Frontal cortex (tissue), 4 donors: Measurements from ENCODE around the gene NEU1. TPM values are rescaled to one million over a fixed set of nuclear protein-coding genes. Genes with fewer than 3 reads are reported as not detected.
A peak's percentile ranks its signal among the peaks of the same experiment; 100 is the strongest.
"Not testable (repeated sequence)": the region's sequence is repeated elsewhere in the genome, so short reads cannot be mapped to it uniquely, and the experiment has no call there.

Source experiments
- DNase-seq, 2 donors: peaks; one replicate each; pipeline ENCODE4 v3.0.0; 2012; ENCODE audit warnings: low spot score in 2 of 2
- FAIRE-seq: peaks from 2 replicates; lab custom pipeline; 2012; peaks lifted over from hg19 to GRCh38; lab: Jason Lieb, UNC
- small RNA-seq: library from RNA; depleted of rRNA; stranded (forward); fragments of <200 nt; gene quantifications from one replicate; pipeline ENCODE3, GENCODE V24; 2014
- total RNA-seq: library from RNA; depleted of rRNA; stranded (reverse); fragments of >200 nt; gene quantifications from one replicate; pipeline ENCODE4 v1.2.3, GENCODE V29; 2014
- donor health status: control.
- donor health status: control.
- donor health status: control.

NEU1 gene
- total RNA-seq, 1 donor from 2014 or later, result 19.6 TPM

DNA sequence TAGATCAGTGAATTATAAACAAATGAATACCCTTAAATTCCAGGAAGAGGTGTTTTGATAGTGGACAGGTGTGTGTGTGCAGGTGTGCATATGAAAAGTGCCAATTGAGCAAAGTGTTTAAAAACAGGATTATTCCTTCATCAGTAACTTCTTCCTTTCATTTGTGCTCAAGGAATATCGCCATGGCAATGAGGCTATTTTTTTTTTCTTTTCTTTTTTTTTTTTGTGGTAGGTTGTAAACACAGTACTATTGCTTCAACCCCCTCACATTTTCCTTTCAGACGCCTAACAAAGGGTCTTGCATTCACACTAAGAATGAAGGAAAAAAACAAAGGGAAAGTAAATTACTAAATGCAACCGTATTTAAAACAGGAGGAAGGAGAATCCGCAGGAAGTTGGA, 37.1 kb downstream of the NEU1 start:
- FAIRE-seq, result no peak
- DNase-seq, result no peak

DNA sequence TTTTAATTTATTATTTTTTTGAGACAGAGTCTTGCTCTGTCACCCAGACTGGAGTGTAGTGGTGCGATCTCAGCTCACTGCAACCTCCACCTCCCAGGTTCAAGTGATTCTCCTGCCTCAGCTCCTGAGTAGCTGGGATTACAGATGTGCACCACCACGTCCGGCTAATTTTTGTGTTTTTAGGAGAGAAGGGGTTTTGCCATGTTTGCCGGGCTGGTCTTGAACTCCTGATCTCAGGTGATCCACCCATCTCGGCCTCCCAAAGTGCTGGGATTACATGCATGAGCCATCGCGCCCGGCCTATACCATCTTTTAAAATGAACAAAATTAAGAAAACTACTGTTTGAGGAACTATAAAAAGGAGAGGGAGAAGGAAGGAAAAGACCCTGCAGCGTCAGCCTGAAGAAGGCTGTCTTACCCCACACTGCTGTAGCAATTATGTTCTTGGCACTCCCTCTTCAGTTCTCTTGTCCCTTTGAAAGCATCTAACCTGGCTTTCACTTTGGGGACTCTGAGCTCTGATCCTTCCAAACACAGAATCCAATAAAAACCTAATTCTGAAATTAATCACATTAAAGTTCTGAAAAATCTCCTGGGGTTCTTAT, 38.9 kb downstream of the NEU1 start:
- not testable (repeated sequence) for DNase-seq, FAIRE-seq

GRCh38 chr6:31822036-31822821, 40.4 kb downstream of the NEU1 start:
- FAIRE-seq (no peak), DNase-seq (peak in 1 of 2 donors; percentile 59)

- FAIRE-seq, result no peak
- no peak for DNase-seq
Measured at GRCh38 chr6:31821301-31822035, 41.2 kb downstream of the NEU1 start.

GRCh38 chr6:31820399-31820798, 42.2 kb downstream of the NEU1 start:
- DNase-seq, FAIRE-seq: not testable (repeated sequence)

GRCh38 chr6:31819871-31820299, 42.7 kb downstream of the NEU1 start:
- FAIRE-seq (no peak), DNase-seq (no peak)

- not testable (repeated sequence) for FAIRE-seq, DNase-seq
Measured at GRCh38 chr6:31817929-31818511, 44.6 kb downstream of the NEU1 start.

DNA sequence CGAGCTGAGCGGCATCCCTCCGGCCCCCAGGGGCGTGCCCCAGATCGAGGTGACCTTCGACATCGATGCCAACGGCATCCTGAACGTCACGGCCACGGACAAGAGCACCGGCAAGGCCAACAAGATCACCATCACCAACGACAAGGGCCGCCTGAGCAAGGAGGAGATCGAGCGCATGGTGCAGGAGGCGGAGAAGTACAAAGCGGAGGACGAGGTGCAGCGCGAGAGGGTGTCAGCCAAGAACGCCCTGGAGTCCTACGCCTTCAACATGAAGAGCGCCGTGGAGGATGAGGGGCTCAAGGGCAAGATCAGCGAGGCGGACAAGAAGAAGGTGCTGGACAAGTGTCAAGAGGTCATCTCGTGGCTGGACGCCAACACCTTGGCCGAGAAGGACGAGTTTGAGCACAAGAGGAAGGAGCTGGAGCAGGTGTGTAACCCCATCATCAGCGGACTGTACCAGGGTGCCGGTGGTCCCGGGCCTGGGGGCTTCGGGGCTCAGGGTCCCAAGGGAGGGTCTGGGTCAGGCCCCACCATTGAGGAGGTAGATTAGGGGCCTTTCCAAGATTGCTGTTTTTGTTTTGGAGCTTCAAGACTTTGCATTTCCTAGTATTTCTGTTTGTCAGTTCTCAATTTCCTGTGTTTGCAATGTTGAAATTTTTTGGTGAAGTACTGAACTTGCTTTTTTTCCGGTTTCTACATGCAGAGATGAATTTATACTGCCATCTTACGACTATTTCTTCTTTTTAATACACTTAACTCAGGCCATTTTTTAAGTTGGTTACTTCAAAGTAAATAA, 45.3 kb downstream of the NEU1 start:
- not testable (repeated sequence) for FAIRE-seq

GRCh38 chr6:31815025-31815838, 47.4 kb downstream of the NEU1 start, which contains the start of the genes HSPA1A and HSPA1L:
Gene HSPA1A, plus strand, starts transcription at chr6:31815543. Its CDS starts 214 bp downstream, at chr6:31815757.
Gene HSPA1L, minus strand, starts transcription at chr6:31815283. Its CDS starts 3,311 bp downstream, at chr6:31811972.
- FAIRE-seq, result peak; percentile 91
- peak; percentile 87 to 92 for DNase-seq

More for the DNA sequence above, 45.3 kb downstream of the NEU1 start:
- not testable (repeated sequence) for DNase-seq

- FAIRE-seq (no peak), DNase-seq (peak; percentile 82 to 84)
Measured at GRCh38 chr6:31814677-31815024, 48.0 kb downstream of the NEU1 start.

DNA sequence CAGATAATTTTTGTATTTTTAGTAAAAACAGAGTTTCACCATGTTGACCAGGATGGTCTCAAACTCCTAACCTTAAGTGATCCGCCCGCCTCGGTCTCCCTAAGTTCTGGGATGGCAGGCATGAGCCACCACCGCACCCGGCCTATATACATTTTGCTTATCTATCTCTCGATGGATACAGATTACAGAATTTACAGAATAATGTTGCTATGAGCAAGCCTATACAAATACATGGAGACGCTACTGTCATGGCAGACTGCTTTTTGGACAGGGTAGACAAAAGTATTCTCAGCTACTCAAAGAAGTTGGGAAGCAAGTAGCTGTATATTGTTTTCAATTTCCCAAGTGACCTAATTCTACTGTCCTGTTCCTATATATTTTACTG, 49.2 kb downstream of the NEU1 start:
- DNase-seq (no peak), FAIRE-seq (no peak)

- DNase-seq, result no peak
- no peak for FAIRE-seq
Measured at GRCh38 chr6:31811645-31812044, 51.0 kb downstream of the NEU1 start.

DNA sequence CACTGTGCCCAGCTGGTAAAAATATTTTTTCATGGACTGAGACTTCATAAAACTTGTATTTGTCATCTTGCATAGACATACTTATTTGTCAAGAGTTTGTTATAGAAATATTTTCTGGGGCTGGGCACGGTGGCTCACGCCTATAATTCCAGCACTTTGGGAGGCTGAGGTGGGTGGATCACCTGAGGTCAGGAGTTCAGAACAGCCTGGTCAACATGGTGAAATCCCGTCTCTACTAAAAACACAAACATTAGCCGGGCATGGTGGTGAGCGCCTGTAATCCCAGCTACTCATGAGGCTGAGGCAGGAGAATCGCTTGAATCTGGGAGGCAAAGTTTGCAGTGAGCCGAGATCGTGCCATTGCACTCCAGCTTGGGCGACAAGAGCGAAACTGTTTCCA, 54.0 kb downstream of the NEU1 start:
- not testable (repeated sequence) for FAIRE-seq, DNase-seq

Small RNAs within 50 kb of the gene (small RNA-seq; reads per million reads assigned to genes)
- gene SNORD48 (101 reads per million, percentile 98 among the genes with 10 or more reads in this experiment), gene SNORD52 (not detected)

Other genes with a start within 250 kb of the NEU1 start
- 6.9 TPM for gene AIF1, start 247.6 kb downstream of the NEU1 start, total RNA-seq
- 30.6 TPM for gene PRRC2A, start 242.1 kb downstream of the NEU1 start, total RNA-seq
- gene BAG6, start 210.2 kb downstream of the NEU1 start, total RNA-seq, result 150 TPM
- gene APOM, start 206.9 kb downstream of the NEU1 start, total RNA-seq, result 0.41 TPM
- 16.7 TPM for gene C6orf47, start 202.0 kb downstream of the NEU1 start, total RNA-seq
- gene GPANK1, start 197.8 kb downstream of the NEU1 start, total RNA-seq, result 11.4 TPM
- 66.0 TPM for gene CSNK2B, start 196.7 kb downstream of the NEU1 start, total RNA-seq
- 1.6 TPM for gene LY6G5B, start 192.8 kb downstream of the NEU1 start, total RNA-seq
- 5.3 TPM for gene LY6G5C, start 181.8 kb downstream of the NEU1 start, total RNA-seq
- gene ABHD16A, start 159.5 kb downstream of the NEU1 start, total RNA-seq, result 41.6 TPM
- gene LY6G6F, start 156.0 kb downstream of the NEU1 start, total RNA-seq, result not detected
- gene LY6G6D, start 147.5 kb downstream of the NEU1 start, total RNA-seq, result not detected
- gene LY6G6C, start 141.1 kb downstream of the NEU1 start, total RNA-seq, result not detected
- not detected for gene MPIG6B, start 139.4 kb downstream of the NEU1 start, total RNA-seq
- 90.9 TPM for gene DDAH2, start 133.5 kb downstream of the NEU1 start, total RNA-seq
- 26.1 TPM for gene CLIC1, start 126.3 kb downstream of the NEU1 start, total RNA-seq
- 2.9 TPM for gene MSH5, start 122.8 kb downstream of the NEU1 start, total RNA-seq
- 0.82 TPM for gene SAPCD1, start 100.2 kb downstream of the NEU1 start, total RNA-seq
- gene VWA7, start 85.5 kb downstream of the NEU1 start, total RNA-seq, result under 0.01 TPM
- gene VARS1, start 67.1 kb downstream of the NEU1 start, total RNA-seq, result 34.6 TPM
- 23.6 TPM for gene LSM2, start 55.9 kb downstream of the NEU1 start, total RNA-seq
- gene HSPA1L, start 47.5 kb downstream of the NEU1 start, total RNA-seq, result 5.7 TPM
- gene HSPA1A, start 47.3 kb downstream of the NEU1 start, total RNA-seq, result 111 TPM
- gene HSPA1B, start 35.1 kb downstream of the NEU1 start, total RNA-seq, result 180 TPM
- gene SLC44A4, start 16.2 kb upstream of the NEU1 start, total RNA-seq, result not detected
- 102 TPM for gene EHMT2, start 34.9 kb upstream of the NEU1 start, total RNA-seq
- gene ZBTB12, start 39.3 kb upstream of the NEU1 start, total RNA-seq, result 25.7 TPM
- 3.7 TPM for gene C2, start 64.9 kb upstream of the NEU1 start, total RNA-seq
- gene CFB, start 83.3 kb upstream of the NEU1 start, total RNA-seq, result 0.82 TPM
- 45.7 TPM for gene NELFE, start 96.2 kb upstream of the NEU1 start, total RNA-seq
- gene SKIC2, start 96.4 kb upstream of the NEU1 start, total RNA-seq, result 30.2 TPM
- 7.3 TPM for gene DXO, start 109.3 kb upstream of the NEU1 start, total RNA-seq
- 10.6 TPM for gene C4A, start 119.2 kb upstream of the NEU1 start, total RNA-seq
- 9.0 TPM for gene C4B, start 152.0 kb upstream of the NEU1 start, total RNA-seq
- gene CYP21A2, start 175.6 kb upstream of the NEU1 start, total RNA-seq, result under 0.01 TPM
- 4.5 TPM for gene TNXB, start 246.5 kb upstream of the NEU1 start, total RNA-seq